Measurements from ENCODE around the gene PIP4P1.
"Not testable (repeated sequence)": the region's sequence is repeated elsewhere in the genome, so short reads cannot be mapped to it uniquely, and the experiment has no call there.

GRCh38 chr14:20506752-20507151, 45.5 kb upstream of the PIP4P1 start:
- not testable (repeated sequence) for TF ChIP-seq CTCF, EP300 (IDR thresholded peaks at IDR 0.05)

Data from sigmoid colon (tissue), 4 donors.